Stimulated activated CD4-positive, alpha-beta T cell treated with anti-CD3 and anti-CD28 coated beads, Interleukin-1b, Interleukin-23, amount 100 ng/mL, for 48 hours (primary cell): Measurements from ENCODE around the gene SLC8A2.
"Not testable (repeated sequence)": the region's sequence is repeated elsewhere in the genome, so short reads cannot be mapped to it uniquely, and the experiment has no call there.

Experiments used
- DNase-seq: peaks from one replicate; pipeline ENCODE4 v3.0.0-alpha.2; 2020

The SLC8A2 gene

DNA sequence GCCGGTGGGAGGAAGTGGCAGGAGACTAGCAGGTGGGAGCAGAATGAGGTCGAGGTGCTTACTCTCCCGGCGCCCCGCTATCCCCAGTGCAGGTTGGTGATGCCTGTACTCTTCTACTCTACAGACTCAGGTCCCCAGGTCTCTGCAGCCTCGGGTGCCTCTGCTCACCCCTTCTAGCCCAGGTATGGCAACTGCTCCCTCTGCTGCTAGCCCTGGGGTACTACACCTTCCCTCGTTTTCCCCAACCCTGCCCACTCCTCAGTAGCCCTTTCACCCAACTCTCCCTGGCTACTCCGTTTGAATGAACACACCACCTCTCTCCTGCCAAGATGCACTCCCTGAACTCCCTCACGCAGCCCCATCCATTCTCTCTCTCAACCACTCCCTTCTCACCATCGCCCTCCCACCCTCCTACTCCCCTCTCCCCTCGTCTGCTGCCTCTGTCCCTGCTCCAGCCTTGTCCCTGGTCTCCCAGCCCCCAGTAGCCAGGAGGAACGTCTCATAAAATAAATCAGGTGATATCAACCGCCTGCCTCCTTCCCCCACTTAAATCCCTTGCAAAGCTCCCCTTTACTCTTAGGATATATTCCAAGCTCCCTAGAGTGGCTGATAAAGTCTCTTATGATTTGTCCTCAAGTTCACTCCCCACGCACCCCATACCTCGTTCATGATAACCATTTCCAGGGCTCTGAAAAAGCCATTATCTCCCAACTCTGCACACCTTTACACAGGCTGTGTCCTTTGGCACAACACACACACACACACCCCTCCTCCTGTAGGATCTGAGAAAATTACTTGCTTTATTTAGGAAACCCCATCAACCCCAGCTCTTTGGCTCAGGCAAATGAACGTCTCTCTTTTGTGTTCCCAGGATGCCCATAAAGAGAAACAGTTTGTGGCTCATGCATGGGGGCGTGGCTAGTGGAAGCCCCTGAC lies 44.2 kb downstream of the SLC8A2 start:
- DNase-seq = peak; percentile 78

DNA sequence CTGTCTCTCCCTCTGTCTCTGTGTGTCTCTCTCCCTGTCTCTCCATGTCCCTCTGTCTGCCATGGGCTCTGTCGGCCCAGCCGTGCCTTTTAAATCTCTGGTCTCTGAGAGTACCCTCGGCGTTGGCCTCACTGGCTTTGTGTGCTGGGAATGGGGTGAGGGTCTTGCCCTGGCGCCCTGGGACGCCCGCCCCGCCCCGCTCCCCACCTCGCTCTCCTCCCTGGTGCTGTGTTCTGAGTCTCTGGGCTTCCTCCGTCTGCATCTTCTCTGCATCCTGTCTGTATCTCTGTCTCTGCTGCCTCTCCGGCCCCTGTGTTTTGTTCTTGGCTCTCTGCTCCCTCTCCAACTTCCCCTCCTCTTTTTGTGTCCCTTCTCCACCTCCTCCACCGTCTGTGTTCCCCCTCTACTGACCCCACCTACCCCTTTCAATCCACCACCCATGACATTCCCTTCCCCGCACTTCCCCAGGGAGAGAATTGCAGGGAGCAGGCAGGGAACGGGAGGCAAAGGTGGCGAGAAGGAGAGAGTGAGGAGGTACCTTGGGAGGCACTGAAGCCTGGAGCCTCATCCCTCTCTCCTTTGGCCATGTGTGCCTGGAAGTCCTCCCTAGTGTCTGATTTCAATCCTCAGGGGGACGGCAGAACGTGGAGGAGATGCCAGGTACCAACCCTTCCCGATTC lies 48.4 kb downstream of the SLC8A2 start:
- DNase-seq = no peak

DNA sequence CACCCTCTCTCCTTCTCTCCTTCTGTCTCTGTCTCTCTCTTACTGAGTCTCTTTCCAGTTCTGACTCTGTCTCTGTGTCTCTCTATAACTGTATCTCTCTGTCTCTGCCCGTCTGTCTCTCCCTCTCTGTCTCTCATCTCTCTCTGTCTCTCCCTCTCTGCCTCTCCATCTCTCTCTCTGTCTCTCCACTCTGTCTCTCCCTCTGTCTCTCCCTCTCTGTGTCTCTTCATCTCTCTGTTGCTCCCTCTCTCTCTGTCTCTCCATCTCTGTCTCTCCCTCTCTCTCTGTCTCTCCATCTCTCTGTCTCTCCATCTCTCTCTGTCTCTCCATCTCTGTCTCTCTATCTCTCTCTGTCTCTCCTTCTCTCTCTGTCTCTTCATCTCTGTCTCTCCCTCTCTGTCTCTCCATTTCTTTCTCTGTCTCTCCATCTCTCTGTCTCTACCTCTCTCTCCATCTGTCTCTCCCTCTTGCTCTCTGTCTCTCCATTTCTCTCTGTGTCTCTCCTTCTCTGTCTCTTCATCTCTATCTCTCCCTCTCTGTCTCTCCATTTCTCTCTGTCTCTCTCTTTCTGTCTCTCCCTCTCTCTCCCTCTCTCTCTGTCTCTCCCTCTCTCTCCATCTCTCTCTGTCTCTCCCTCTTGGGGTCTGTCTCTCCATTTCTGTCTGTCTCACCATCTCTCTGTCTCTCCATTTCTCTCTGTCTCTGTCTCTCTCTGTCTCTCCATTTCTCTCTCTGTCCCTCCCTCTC lies 49.1 kb downstream of the SLC8A2 start:
- DNase-seq = no peak

DNA sequence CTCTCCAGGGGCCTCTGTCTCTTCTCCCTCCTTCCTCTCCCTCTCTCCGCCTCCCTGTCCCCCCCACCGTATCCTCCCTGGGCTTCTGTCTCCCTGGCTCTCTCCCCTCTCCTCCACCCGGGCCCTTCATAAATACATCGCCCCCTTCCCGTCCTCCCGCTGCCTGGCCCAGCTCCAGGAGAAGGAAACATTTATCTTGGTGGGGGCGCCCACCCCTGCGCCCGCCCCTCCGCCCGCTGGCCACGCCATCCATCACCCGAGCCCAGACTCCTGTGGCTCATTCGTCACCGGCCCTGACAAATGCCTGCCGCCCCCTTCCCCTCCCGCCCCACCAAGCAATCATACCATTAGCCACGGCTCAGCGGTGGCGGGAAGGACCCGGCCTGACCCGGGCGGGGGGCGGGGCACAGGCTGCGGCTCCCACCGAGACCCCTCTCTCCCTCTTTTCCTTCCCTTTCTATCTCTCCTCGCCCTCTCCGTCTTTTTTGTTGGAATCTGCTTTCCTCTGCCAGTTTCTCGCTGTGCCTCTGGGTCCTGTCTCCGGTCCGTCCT lies 49.8 kb downstream of the SLC8A2 start:
- DNase-seq = no peak

DNA sequence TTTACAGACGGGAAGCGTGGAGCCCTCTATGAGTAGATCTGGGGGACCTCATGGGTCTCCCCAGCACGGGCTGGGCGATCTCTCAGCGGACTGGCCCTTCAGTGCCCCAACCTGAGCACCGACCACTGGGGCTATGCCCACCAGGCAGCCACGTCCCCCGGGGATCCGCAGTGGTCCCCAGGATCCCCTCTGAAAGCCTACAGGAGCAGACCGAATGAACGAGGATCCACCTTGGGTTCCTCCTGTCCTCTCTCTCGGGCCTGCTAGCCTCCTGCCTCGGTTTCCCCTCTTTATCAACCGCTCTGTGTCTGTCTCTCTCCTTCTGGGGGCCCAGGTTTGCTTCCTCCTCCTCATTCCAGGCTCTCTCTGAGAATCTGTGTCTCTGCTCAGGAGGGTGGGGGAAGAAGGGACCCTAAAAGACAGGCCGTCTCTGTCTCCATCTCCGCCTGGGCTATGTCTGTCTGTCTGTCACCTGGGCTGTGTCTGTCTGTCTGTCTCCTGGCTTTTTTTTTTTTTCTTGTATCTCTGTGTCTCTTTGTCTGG lies 50.4 kb downstream of the SLC8A2 start:
- DNase-seq = no peak

DNA sequence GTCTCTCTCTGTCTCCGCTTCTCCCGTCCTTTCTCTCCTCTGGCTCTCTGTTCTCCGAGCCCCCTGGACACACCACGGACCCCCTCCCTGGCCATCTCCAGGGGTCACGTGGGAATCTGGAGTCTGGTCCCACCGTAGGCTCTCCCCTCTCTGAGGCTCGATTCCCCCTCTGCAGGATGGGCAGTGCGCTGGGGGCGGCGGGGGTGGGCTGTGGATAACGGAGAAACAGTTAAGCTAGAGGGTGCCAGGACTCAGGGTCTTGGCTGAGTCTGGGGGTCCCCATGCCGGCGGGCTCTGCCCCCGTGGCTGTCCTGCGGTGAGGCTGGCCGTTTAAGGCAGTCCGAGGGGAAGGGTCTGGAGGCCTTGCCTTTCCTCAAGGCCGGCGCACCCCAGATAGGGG lies 51.9 kb downstream of the SLC8A2 start:
- no peak for DNase-seq

DNA sequence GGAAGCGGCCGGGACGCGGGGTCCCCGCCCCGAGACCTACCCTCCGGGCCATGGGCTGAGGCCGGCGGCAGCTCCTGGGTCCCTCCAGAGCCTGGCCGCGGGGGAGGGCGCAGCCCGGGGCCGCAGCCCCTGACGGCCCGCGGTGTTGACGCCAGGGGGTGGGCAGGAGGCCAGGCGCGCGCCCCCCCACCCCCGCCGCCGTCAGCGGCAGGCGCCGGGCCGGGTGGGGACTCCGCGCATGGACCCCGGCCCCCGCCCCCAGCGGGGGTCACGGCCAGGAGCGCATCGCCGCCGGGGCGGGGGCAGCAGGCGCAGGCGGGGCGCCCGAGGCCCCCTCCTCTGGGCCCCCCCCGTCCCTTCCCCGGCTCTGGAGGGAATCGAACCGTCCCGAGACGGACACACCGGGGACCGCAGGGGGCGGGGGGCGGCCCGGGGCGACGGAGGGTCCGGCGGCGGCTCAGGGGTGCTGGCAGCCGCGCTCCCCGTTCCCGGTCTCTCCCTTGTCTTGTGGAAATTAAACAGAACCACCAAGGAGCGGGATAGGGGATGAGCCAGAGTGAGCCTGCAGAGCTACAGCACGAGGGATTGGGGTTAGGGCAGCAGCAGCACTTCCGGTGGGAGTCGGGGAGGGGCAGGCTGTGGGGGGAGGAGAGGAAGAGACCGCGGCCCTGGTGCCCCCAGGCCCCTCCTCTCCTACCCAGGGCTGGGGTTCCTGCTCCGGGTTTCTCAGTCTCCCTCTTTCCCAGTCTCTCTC lies 52.5 kb downstream of the SLC8A2 start, which contains the start of gene MEIS3:
Gene MEIS3 (minus strand): TSS at position 498 of the 754 bp plus-strand sequence. CDS start 446 bp downstream, at position 52.
- DNase-seq = no peak

DNA sequence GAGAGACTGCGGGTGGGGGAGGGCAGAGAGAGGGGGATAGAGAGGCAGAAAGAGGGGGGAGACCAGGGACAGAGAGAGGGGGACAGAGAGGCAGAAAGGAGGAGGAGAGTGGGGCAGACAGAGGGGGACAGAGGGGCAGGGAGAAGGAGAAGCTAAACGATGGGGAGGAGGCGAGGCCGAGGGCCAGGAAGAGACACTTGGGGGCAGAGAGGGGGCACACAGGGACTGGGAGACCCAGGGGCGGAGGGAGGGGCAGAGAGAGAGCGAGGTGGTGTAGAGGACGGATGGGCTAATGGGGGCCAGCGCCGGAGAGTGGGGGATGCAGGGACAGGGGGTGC lies 53.0 kb downstream of the SLC8A2 start:
- DNase-seq = no peak

DNA sequence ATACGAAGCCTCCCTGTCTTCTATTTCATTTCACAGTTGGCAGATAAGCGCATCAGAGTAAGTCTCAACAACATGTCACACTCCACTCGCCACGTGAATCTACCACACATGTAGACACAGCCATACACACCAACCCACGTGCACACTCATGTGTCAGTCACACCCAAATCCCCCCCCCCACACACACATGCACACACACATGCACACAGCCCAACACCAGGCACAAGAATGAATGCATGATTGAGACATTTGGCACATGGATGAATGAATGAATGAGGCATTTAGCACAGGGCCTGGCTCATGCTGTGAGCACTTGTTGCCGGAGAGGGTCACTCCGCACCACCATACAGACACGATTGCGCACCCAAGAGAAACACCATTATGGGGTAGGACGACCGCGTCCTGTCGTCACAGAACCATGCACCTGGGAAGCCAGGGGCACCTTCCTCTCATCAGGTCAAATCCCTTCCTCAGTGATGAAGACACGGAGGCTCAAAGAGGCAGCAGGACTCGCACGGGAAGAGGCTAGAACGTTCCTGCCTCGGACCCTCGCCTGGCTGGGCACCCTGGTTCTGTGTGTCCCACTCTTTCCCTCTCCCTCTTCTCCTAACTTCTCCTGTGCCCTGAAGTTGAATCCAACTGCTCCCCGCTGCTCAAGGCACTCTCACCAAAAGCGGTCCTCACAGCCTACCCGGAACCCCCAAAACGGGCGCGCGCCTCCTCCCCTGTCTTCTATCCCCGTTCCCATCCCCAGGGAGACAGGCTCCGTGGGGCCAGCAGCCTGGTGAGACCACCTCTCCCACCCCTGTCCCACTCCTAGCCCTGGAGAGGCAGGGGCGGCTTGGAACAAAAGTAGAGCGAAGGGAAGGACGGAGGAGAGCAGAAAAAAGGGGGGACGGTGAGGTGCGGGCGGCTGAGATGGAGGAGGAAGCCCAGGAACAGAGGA lies 53.7 kb downstream of the SLC8A2 start:
- DNase-seq = no peak

DNA sequence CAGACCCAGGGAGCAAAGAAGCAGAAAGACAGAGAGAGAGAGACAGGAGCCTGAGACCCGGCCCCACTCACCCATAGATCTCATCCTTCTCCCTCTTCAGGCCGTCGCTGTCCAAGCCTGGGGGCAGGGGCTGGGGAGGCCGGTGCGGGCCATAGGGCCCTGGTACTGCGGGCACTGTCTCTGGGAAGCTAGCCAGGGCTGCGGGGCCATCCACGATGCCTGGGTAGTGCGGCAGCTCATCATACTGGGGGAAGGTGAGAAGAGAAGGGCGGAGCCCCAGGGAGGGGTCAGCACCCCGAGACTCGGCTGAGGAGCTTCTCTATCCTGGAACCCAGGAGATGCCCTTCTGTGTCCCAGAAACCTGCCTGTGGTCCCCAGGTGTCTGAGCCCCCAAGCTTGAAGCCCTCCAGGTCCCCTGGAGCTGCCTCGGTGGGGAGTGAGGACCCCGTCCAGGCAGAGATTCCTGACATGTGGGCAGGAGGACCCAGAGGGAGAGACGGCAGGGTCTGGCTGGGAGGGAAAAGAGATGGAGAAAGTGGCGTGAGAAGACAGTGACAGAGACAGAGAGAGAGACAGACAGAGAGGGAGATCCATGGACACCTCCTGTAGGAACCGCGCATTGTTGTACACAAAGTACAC lies 54.5 kb downstream of the SLC8A2 start:
- DNase-seq = no peak

DNA sequence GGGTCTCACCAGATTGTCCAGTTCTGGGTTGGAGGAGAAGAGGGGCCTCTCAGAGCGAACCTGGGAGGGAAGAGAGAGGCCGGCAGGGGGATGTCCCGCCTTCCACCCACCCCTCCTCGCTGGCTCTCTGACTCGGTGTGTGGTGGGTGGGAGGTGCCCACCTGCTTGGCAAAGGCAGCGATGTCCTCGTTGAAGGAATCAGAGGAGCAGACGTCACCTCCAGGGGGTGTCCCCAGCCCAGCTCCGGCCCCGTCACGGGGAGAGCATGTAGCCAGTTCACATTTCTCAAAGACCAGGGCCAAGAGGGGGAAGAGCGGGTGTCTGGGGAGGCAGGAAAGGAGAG lies 55.1 kb downstream of the SLC8A2 start:
- no peak for DNase-seq

DNA sequence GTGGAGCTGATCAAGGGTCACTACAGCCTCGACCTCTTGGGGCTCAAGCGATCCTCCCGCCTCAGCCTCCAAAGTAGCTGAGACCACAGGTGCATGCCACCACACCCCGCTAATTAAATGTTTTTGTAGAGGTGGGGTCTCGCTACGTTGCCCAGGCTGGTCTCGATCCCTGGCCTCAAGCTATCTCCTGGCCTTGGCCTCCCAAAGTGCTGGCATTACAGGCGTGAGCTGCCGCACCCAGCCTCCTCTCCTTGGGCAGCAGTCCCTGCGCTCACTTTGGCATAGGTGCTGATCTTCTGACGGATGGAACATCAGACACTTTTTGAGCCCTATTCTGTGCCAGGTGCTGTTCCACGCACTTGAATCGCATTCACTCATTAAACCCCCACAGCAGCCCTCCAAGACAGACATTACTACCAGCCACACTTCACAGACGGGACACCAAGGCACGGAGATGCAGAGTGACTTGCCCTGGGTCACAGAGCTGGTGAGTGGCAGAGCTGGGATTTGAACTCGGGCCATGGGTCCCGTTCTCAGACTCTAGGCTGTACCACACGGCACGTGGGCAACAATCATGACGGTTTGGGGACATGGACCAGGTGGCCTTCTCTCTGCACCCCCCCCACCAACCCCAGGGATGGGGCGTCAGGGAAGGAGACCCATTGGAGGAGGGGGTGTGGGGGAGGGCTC lies 55.6 kb downstream of the SLC8A2 start:
- no peak for DNase-seq

DNA sequence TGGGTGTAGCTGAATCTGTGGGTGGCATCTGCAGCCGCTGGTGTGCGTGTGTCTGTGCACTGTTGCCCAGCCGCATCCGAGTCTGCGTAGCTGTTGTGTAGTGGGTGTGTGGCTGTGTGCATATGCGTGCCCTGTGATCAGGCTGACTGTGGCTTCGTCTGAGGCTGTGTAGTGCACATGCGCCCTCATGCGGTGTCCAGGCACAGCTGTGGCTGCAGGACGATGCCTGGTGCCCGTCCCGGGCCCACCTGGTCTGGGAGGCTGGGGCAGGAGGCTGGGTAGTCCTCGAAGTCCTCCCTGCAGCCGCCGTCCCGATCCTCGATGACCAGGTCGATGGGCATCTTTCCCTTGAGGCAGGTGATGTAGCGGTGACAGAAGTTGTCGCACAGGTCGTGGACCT lies 57.2 kb downstream of the SLC8A2 start:
- no peak for DNase-seq

DNA sequence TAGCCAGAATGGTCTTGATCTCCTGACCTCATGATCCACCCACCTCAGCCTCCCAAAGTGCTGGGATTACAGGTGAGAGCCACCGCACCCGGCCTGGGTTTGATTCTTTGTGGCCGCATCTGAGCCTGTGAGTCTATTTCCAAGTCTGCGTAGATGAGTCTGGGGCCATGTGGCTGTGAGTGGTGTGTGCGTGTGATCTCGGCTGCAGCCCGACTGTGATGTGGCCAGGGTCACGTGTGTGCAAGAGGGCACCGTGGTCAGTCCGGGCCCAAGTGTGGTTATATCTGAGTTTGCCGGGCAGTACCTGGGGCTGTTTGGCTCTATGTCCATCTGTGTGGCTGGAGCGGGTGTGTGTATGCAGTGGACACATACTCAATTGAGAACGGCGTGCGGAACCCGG lies 57.8 kb downstream of the SLC8A2 start:
- DNase-seq = no peak

DNA sequence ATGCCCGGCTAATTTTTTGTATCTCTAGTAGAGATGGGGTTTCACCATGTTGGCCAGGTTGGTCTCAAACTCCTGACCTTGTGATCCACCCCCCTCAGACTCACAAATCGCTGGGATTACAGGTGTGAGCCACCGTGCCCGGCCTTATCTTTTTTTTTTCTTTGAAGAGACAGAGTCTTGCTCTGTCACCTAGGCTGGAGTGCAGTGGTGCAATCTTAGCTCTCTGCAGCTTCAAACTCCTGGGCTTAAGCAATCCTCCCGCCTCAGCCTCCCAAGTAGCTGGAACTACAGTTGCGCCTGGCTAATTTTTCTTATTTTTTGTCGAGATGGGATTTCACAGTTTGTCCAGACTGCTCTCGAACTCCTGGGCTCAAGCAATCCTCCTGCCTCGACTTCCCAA lies 60.0 kb downstream of the SLC8A2 start:
- DNase-seq = not testable (repeated sequence)

DNA sequence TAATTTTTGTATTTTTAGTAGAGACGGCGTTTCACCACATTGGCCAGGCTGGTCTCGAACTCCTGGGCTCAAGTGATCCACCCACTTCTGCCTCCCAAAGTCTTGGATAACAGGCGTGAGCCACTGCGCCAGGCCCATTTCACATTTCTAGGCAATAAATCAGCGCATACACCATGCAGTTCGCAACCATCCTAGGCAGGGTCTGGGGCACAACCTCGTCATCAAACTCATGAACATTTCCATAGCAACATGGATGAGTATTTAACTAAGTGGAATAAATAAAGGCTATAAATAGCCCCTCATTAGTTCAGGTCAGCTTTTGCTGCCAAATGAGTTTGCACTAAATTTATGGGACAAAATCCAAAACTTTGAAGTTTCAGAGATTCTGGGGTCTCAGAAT lies 60.6 kb downstream of the SLC8A2 start:
- no peak for DNase-seq

DNA sequence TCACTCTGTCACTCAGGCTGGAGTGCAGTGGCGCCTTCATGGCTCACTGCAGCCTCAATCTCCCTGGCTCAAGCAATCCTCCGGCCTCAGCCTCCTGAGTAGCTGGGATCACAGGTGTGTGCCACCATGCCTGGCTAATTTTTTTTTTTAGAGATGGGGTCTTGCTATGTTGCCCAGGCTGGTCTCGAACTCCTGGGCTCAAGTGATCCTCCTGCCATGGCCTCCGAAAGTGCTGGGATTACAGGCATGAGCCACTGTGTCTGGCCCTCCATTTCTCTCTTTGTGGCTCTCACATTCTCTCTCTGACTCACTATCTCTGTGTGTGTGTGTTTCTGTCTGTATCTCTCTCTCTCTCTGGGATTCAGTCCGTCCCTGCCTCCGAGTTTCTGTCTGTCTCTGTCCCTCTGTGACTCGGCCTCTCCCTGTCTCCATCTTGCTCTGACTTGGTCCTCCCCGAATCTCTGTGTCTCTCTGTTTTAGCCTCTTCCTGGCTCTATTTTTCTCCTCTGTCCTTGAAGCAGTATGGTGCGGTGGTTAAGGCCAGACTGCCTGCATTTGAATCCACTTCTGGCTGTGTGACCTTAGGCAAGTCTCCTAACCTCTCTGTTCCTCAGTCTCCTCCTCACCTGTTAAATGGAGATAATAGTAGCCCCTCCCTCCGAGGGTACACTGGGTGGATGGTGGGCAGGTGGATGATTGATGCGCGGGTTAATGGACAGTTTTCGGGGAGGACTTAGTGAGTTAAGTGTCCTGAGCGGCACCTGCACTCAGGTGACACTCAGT lies 63.3 kb downstream of the SLC8A2 start:
- DNase-seq = no peak

DNA sequence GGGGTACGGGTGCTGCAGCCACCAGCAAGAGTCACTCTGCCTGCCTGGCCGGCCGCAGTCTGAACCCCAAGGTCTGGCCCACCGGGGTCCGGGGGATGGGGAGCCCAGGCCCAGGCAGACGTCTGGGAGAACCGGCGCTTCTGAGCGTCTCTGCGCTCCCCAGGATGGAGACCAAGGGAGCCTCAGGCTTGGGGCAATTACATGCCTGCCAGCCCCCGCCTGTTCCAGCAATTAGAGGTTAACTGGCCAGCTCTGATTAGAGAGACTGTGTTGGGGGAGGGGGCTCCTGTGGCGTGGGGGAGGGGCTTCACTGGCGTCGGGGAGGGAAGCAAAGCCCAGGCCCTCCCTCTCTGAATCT lies 64.3 kb downstream of the SLC8A2 start:
- DNase-seq = no peak

DNA sequence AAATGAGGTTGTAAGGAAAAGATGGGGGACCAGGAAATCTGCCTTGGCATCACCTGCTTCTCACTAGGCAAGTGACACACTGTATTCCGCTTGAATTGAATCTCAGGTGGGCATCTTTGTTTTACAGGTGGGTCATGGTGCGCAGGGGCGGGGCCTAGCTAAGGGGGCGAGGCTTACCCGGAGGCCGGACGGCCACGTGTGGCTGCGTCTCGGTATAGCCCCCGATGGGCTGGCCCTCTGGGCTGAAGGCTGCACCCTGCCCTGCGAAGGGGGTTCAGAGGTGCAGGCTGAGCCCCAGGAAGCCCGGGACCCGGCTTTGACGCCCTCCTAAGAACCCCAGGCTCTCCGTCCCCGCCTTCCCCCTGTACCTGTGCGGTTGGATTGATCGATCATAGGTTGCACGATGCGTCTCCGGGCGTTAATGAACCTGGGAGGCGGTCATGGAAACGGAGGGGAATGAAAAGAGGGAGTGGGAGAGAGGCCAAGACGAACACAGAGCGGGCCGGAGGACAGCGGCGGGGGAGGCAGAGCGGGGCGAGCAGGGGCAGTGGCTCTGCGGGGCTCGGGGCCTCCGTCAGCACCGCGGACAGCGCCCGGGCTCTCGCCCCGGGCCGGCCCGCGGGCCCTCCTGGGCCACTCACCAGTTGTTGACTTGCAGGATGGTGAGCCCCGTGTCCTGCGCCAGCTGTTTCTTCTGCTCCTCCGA lies 64.8 kb downstream of the SLC8A2 start:
- no peak for DNase-seq
